22Rv1 (cell line): ENCODE data around the gene USP20.

Experiments
- ZFX ChIP-seq: fragments of 450-650 bp; IDR thresholded peaks from 2 replicates; pipeline ENCODE4 v1.6.1; 2017; ENCODE audit warnings: antibody characterized with exemption, borderline replicate concordance
- TF ChIP-seq, protein P1 (sequence below): fragments of 450-650 bp; IDR thresholded peaks from 2 replicates; pipeline ENCODE4 v1.5.1; 2017; ENCODE audit warnings: mild to moderate bottlenecking

- TF ChIP-seq, protein P1, sequence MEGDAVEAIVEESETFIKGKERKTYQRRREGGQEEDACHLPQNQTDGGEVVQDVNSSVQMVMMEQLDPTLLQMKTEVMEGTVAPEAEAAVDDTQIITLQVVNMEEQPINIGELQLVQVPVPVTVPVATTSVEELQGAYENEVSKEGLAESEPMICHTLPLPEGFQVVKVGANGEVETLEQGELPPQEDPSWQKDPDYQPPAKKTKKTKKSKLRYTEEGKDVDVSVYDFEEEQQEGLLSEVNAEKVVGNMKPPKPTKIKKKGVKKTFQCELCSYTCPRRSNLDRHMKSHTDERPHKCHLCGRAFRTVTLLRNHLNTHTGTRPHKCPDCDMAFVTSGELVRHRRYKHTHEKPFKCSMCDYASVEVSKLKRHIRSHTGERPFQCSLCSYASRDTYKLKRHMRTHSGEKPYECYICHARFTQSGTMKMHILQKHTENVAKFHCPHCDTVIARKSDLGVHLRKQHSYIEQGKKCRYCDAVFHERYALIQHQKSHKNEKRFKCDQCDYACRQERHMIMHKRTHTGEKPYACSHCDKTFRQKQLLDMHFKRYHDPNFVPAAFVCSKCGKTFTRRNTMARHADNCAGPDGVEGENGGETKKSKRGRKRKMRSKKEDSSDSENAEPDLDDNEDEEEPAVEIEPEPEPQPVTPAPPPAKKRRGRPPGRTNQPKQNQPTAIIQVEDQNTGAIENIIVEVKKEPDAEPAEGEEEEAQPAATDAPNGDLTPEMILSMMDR: peak; percentile 91
- TF ChIP-seq ZFX: no peak
Observed at GRCh38 chr9:129885670-129886106, 50.4 kb downstream of the USP20 start.
